ENCODE data around the gene DCLRE1A.

DCLRE1A gene

DNA sequence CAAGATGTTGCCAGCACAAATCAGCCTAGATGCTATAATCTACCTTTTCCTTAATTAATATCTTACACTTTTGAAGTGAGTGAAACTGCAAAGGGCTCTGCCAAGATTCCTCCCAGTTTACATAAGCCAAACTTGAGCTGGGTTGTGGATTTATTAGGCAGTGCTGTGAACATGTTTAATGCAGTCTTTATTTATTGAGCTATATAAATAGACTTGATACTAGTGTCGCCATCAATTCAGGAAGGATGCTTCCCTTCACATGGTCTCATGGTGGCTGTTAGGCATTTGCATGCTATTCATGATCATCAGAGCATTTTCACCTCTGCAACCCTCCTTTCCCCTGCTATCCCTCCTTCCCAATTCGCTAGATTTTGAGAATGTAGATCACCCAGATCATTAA lies 62.2 kb downstream of the DCLRE1A start:
- no peak for DNase-seq (ENCODE audit: low spot score)
- no peak for FAIRE-seq

DNA sequence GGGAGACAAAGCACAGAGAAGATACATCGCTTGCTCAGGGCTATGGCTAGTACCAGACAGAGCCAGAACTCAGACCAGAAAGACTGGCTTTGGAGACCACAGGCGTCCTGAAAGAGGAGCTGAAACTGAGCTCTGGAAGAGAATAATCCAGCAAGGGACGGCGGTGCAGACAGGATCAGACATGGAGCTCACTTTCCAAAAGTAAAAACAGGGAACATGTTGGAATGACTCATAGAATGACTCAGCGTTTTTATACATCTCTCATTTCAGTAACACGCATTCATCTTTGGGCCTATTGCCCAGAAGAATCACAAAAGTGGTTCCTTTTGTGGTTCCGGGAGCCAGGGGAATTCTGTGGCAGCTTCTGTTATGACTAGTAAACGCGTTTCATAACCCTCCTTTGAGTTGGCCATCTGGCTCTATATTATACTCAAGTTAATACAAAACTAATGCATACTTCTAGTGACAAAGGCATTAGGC lies 65.2 kb downstream of the DCLRE1A start:
- no peak for FAIRE-seq
- peak; percentile 49 for DNase-seq (ENCODE audit: low spot score)

Measured in urothelium cell line (cell line).